HEK293T (cell line): ENCODE results near the gene LANCL2.

Experiments
- L3MBTL2 ChIP-seq: fragments of 450-650 bp; conservative IDR thresholded peaks from 2 replicates; pipeline ENCODE4 v1.6.1; 2016; ENCODE audit warnings: mild to moderate bottlenecking
- NFRKB ChIP-seq: fragments of 450-650 bp; IDR thresholded peaks from 2 replicates; pipeline ENCODE4 v1.6.1; 2016; ENCODE audit warnings: mild to moderate bottlenecking, moderate library complexity
- SP1 ChIP-seq: fragments of 450-650 bp; IDR thresholded peaks from 2 replicates; pipeline ENCODE4 v1.6.1; 2017
- SUZ12 ChIP-seq: fragments of 450-650 bp; IDR thresholded peaks from 2 replicates; pipeline ENCODE4 v1.6.1; 2016; ENCODE audit warnings: mild to moderate bottlenecking
- TARDBP ChIP-seq: fragments of 450-650 bp; IDR thresholded peaks from 2 replicates; pipeline ENCODE4 v1.6.1; 2016

GRCh38 chr7:55420530-55420929, 55.4 kb downstream of the LANCL2 start:
- TF ChIP-seq SP1 (no peak), TARDBP (no peak), SUZ12 (no peak), L3MBTL2 (no peak), NFRKB (no peak)
